ES-I3 (cell line): ENCODE data around the gene RAB29.
"Not testable (repeated sequence)": the region's sequence is repeated elsewhere in the genome, so short reads cannot be mapped to it uniquely, and the experiment has no call there.

Source experiments
- H3K36me3 ChIP-seq: 2 replicates; pipeline ENCODE4 v1.6.1; 2013; ENCODE audit warnings: mild to moderate bottlenecking, low read length, control low read depth, moderate library complexity; ENCODE audit not compliant: insufficient read depth
- H3K4me1 ChIP-seq: 2 replicates; pipeline ENCODE4 v1.6.1; 2013; ENCODE audit warnings: mild to moderate bottlenecking, control low read depth, low read length; ENCODE audit not compliant: insufficient read depth
- H3K9ac ChIP-seq: 2 replicates; pipeline ENCODE4 v1.6.1; 2013; ENCODE audit warnings: low read depth, mild to moderate bottlenecking, low read length, moderate library complexity
- H3K9me3 ChIP-seq: 2 replicates; pipeline ENCODE4 v1.6.1; 2013; ENCODE audit warnings: mild to moderate bottlenecking, low read length, moderate library complexity; ENCODE audit not compliant: control insufficient read depth, insufficient read depth

Gene RAB29

GRCh38 chr1:205775015-205775716, at the start of gene RAB29:
RAB29 (minus strand) TSS chr1:205775482; CDS start chr1:205774956, 526 bp downstream.
- Histone ChIP-seq H3K4me1 (peaks cover 5% of the 10 kb centered on the region; the same call in 1 of the 2 replicates), H3K36me3 (no peaks in the 10 kb centered on the region), H3K9ac (peak within 1 kb of the TSS; percentile 93), H3K9me3 (no peaks in the 10 kb centered on the region)

GRCh38 chr1:205824180-205824579, 48.9 kb upstream of the RAB29 start:
- H3K9me3 ChIP-seq: no peaks in the 10 kb centered on the region
- no peak overlapping the region for H3K9ac ChIP-seq
- peaks cover 3% of the 10 kb centered on the region; the same call in 1 of the 2 replicates for H3K4me1 ChIP-seq
- no peaks in the 10 kb centered on the region for H3K36me3 ChIP-seq

- not testable (repeated sequence) for H3K9ac ChIP-seq, H3K36me3 ChIP-seq, H3K4me1 ChIP-seq, H3K9me3 ChIP-seq
Measured at GRCh38 chr1:205823260-205823659, 48.0 kb upstream of the RAB29 start.

GRCh38 chr1:205822397-205822796, 47.1 kb upstream of the RAB29 start:
- H3K9ac ChIP-seq: no peak overlapping the region
- H3K9me3 ChIP-seq: no peaks in the 10 kb centered on the region
- H3K4me1 ChIP-seq: peaks cover under 1% of the 10 kb centered on the region
- no peaks in the 10 kb centered on the region for H3K36me3 ChIP-seq

GRCh38 chr1:205817988-205818387, 42.7 kb upstream of the RAB29 start:
- Histone ChIP-seq H3K4me1 (no peaks in the 10 kb centered on the region; the same call in none of the 2 replicates), H3K36me3 (no peaks in the 10 kb centered on the region), H3K9ac (no peak overlapping the region), H3K9me3 (no peaks in the 10 kb centered on the region)

GRCh38 chr1:205817364-205817763, 42.1 kb upstream of the RAB29 start:
- H3K36me3 ChIP-seq: no peaks in the 10 kb centered on the region
- H3K9ac ChIP-seq: no peak overlapping the region
- no peaks in the 10 kb centered on the region for H3K9me3 ChIP-seq
- H3K4me1 ChIP-seq: no peaks in the 10 kb centered on the region; the same call in none of the 2 replicates

- Histone ChIP-seq H3K9ac (peak overlapping the region; percentile 82), H3K4me1 (no peaks in the 10 kb centered on the region; the same call in none of the 2 replicates), H3K9me3 (no peaks in the 10 kb centered on the region), H3K36me3 (no peaks in the 10 kb centered on the region)
Measured at GRCh38 chr1:205813755-205814058, 38.4 kb upstream of the RAB29 start.

- Histone ChIP-seq H3K36me3 (no peaks in the 10 kb centered on the region), H3K9ac (peak within 1 kb of the TSS; percentile 82), H3K9me3 (no peaks in the 10 kb centered on the region), H3K4me1 (no peaks in the 10 kb centered on the region; the same call in none of the 2 replicates)
Measured at GRCh38 chr1:205812878-205813754, 37.8 kb upstream of the RAB29 start, which contains the start of gene SLC41A1. SLC41A1 (minus strand) TSS chr1:205813198; CDS start chr1:205810441, 2,757 bp downstream.

- Histone ChIP-seq H3K4me1 (no peaks in the 10 kb centered on the region; the same call in 1 of the 2 replicates), H3K9me3 (no peaks in the 10 kb centered on the region), H3K36me3 (no peaks in the 10 kb centered on the region), H3K9ac (peak overlapping the region; percentile 82)
Measured at GRCh38 chr1:205812271-205812877, 37.1 kb upstream of the RAB29 start.

- no peaks in the 10 kb centered on the region for H3K9me3 ChIP-seq
- H3K4me1 ChIP-seq: no peaks in the 10 kb centered on the region; the same call in 1 of the 2 replicates
- H3K36me3 ChIP-seq: no peaks in the 10 kb centered on the region
- peak overlapping the region; percentile 82; the same call in 1 of the 2 replicates for H3K9ac ChIP-seq
Measured at GRCh38 chr1:205811660-205812059, 36.4 kb upstream of the RAB29 start.

- Histone ChIP-seq H3K9ac (no peak overlapping the region), H3K4me1 (no peaks in the 10 kb centered on the region; the same call in 1 of the 2 replicates), H3K36me3 (no peaks in the 10 kb centered on the region), H3K9me3 (no peaks in the 10 kb centered on the region)
Measured at GRCh38 chr1:205810448-205811157, 35.3 kb upstream of the RAB29 start.

- Histone ChIP-seq H3K9ac (no peak overlapping the region), H3K36me3 (no peaks in the 10 kb centered on the region), H3K9me3 (no peaks in the 10 kb centered on the region), H3K4me1 (no peaks in the 10 kb centered on the region; the same call in 1 of the 2 replicates)
Measured at GRCh38 chr1:205809942-205810345, 34.7 kb upstream of the RAB29 start.

- Histone ChIP-seq H3K9ac (no peak overlapping the region), H3K36me3 (no peaks in the 10 kb centered on the region), H3K9me3 (no peaks in the 10 kb centered on the region), H3K4me1 (no peaks in the 10 kb centered on the region; the same call in 1 of the 2 replicates)
Measured at GRCh38 chr1:205809469-205809868, 34.2 kb upstream of the RAB29 start.
